ENCODE results near the gene TAF4B. TPM values are rescaled to one million over a fixed set of nuclear protein-coding genes. Genes with fewer than 3 reads are reported as not detected.

Gene TAF4B
- polyA plus RNA-seq, 1 donor from 2014 or later, result 0.38 TPM

GRCh38 chr18:26322890-26323653, 96.8 kb downstream of the TAF4B start:
- no peak overlapping the region for H3K4me2 ChIP-seq (ENCODE audit: low read length)
- no peaks in the 10 kb centered on the region for H3K27me3 ChIP-seq (ENCODE audit: insufficient read depth, low read depth, low read length)
- H3K9me3 ChIP-seq (ENCODE audit: low read length), result no peaks in the 10 kb centered on the region
- no peaks in the 10 kb centered on the region for H3K9me2 ChIP-seq (ENCODE audit: insufficient read depth, low read length)
- H3K79me2 ChIP-seq (replicated peaks; ENCODE audit: insufficient read depth, low read length), result no peaks in the 10 kb centered on the region
- H3K27ac ChIP-seq (ENCODE audit: low read length), result no peak overlapping the region
- H3K9ac ChIP-seq (ENCODE audit: low read length), result no peak overlapping the region
- no peak overlapping the region for H2AFZ ChIP-seq (ENCODE audit: low read depth, low read length)
- no peak overlapping the region for H3K4me3 ChIP-seq (ENCODE audit: low read length)
- H4K20me1 ChIP-seq (ENCODE audit: insufficient read depth), result no peaks in the 10 kb centered on the region
- no peaks in the 10 kb centered on the region for H3F3A ChIP-seq (ENCODE audit: insufficient read depth, low read length, poor library complexity, severe bottlenecking)
- TF ChIP-seq CTCF (IDR thresholded peaks at IDR 0.05; ENCODE audit: poor library complexity, severe bottlenecking) (no peak), EP300 (conservative IDR thresholded peaks at IDR 0.05; ENCODE audit: poor library complexity, severe bottlenecking) (no peak), SMC3 (conservative IDR thresholded peaks at IDR 0.05; ENCODE audit: poor library complexity) (no peak), TAF1 (IDR thresholded peaks at IDR 0.05; ENCODE audit: low read depth) (no peak), RAD21 (conservative IDR thresholded peaks at IDR 0.05) (no peak), POLR2AphosphoS5 (IDR thresholded peaks at IDR 0.05) (no peak), REST (IDR thresholded peaks at IDR 0.05; ENCODE audit: borderline replicate concordance) (no peak)
- no peaks in the 10 kb centered on the region for H3K36me3 ChIP-seq (ENCODE audit: insufficient read depth, low read length)

GRCh38 chr18:26325771-26326170, 99.5 kb downstream of the TAF4B start:
- Histone ChIP-seq H3K27ac (ENCODE audit: low read length) (no peak overlapping the region), H3K4me2 (ENCODE audit: low read length) (no peak overlapping the region), H3K27me3 (ENCODE audit: insufficient read depth, low read depth, low read length) (no peaks in the 10 kb centered on the region), H3K9me3 (ENCODE audit: low read length) (no peaks in the 10 kb centered on the region), H3F3A (ENCODE audit: insufficient read depth, low read length, poor library complexity, severe bottlenecking) (no peaks in the 10 kb centered on the region), H3K36me3 (ENCODE audit: insufficient read depth, low read length) (no peaks in the 10 kb centered on the region), H3K79me2 (replicated peaks; ENCODE audit: insufficient read depth, low read length) (no peaks in the 10 kb centered on the region), H3K9me2 (ENCODE audit: insufficient read depth, low read length) (no peaks in the 10 kb centered on the region), H2AFZ (ENCODE audit: low read depth, low read length) (no peak overlapping the region), H3K9ac (ENCODE audit: low read length) (no peak overlapping the region), H4K20me1 (ENCODE audit: insufficient read depth) (no peaks in the 10 kb centered on the region), H3K4me3 (ENCODE audit: low read length) (no peak overlapping the region)
- TF ChIP-seq TAF1 (IDR thresholded peaks at IDR 0.05; ENCODE audit: low read depth) (no peak), EZH2 (IDR thresholded peaks at IDR 0.05; ENCODE audit: borderline replicate concordance, insufficient read depth, low read length, poor library complexity, severe bottlenecking) (no peak), REST (IDR thresholded peaks at IDR 0.05; ENCODE audit: borderline replicate concordance) (no peak), RAD21 (conservative IDR thresholded peaks at IDR 0.05) (no peak), POLR2AphosphoS5 (IDR thresholded peaks at IDR 0.05) (no peak), EP300 (conservative IDR thresholded peaks at IDR 0.05; ENCODE audit: poor library complexity, severe bottlenecking) (no peak), SMC3 (conservative IDR thresholded peaks at IDR 0.05; ENCODE audit: poor library complexity) (no peak), CTCF (IDR thresholded peaks at IDR 0.05; ENCODE audit: poor library complexity, severe bottlenecking) (no peak), MXI1 (conservative IDR thresholded peaks at IDR 0.05; ENCODE audit: poor library complexity, severe bottlenecking) (no peak)
